ENCODE results near the gene CCDC159. TPM values are rescaled to one million over a fixed set of nuclear protein-coding genes. Genes with fewer than 3 reads are reported as not detected.
A peak's percentile ranks its signal among the peaks of the same experiment; 100 is the strongest.
"Not testable (repeated sequence)": the region's sequence is repeated elsewhere in the genome, so short reads cannot be mapped to it uniquely, and the experiment has no call there.

The CCDC159 gene, protein sequence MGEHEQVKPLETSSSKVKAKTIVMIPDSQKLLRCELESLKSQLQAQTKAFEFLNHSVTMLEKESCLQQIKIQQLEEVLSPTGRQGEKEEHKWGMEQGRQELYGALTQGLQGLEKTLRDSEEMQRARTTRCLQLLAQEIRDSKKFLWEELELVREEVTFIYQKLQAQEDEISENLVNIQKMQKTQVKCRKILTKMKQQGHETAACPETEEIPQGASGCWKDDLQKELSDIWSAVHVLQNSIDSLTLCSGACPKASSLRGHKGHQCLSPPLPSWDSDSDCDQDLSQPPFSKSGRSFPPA
- 66.1 TPM for total RNA-seq

DNA sequence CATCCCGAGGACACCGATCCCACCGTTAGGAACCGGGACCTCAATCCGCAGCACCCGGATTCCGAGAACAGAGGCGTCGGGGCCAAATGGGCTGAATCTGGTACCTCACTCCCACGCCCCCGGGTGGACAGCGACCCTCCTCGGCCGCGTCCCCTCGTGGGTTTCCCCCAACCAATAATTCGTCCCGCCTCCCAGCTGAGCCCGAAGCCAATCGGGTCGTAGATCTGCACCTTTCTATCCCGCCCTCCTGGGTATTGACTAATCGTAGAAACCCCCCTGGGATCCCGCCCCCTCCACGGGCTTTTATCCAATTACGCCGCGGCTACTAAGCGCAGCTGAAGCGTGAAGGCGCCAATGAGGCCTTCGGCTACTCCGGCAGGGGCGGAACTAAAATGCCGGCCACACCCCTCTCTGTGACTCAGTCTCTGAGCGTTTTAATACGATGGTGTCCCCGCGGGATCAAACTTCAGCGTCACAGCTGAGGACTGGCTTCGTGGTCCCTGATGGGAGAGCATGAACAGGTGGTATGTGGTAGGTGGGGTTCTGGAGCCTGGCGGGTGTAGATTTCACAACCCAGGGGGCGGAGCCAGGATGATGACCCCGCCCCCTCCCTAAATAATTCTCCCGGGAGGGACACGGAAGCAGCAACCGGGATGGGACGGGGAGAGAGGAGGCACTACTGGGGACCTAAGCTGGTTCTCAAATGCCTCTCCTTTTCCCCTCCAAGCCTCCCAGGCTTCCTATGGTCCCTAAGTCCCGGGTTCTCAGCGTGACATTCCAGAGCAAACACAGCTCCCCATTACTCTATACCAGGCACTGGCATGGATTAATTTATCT is at the start of gene CCDC159, which contains the start of gene TMEM205:
TSS of gene CCDC159 (plus strand) at position 416 of the 837 bp plus-strand sequence. CDS start at position 504, 88 bp downstream.
TSS of gene TMEM205 (minus strand) at position 165 of the 837 bp plus-strand sequence. CDS start 649 bp downstream, outside the sequence.
- DNase-seq (ENCODE audit: low spot score), result peak; percentile 99

DNA sequence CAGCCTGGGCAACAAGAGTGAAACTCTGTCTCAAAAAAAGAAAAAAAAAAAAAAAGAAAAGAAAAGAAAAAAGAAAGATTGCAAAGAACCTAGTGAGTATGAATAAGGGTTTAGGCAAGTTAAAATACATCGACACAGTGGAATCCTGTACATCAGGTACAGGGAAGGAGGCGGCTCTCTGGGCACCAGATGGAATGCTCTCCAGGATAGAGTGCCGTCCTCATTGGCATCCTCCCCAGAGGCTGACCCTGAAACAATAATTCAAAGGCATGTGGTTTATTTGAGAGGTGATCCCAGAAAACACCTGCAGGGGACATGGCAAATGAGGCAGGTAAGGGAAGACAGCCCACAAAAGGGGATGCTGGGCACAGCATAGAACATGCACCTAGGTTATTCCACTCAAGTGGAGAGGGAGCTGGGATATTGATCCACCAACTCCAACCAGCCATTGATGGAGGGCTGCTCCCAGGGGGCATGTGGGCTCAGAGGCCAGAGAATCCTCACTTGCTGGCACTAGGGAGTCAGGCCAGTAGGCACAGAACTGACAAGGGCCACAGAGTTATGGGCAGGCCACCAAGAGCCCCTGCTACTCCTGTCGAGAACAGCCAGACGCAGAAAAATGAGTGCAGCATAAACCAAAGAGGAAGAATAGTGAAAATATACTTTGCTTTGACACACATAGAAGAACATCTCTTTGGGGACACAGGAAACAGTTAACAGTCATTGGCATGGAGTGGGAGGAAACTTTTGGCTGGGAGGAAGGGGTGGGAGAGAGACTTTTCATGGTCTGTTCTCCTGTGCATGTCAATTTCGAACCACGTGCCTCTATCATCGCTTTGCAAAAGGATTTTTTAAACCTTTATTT is 46.1 kb upstream of the CCDC159 start:
- DNase-seq (ENCODE audit: low spot score), result no peak

DNA sequence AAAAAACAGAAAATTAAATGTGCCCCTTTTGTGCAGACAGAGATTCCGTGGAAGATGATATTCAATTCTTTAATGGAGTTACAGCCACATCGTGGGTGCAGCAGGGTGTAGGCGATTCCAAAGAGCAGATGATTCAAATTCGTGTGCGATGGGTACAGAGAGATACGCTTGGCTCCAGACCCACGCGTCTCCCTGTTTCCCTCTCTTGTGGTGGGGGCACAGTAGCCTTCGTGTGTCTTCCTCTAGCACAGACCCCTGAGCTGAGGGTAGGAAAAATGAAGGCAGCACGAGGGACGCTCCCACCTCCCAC is 45.6 kb upstream of the CCDC159 start:
- no peak for DNase-seq (ENCODE audit: low spot score)

DNA sequence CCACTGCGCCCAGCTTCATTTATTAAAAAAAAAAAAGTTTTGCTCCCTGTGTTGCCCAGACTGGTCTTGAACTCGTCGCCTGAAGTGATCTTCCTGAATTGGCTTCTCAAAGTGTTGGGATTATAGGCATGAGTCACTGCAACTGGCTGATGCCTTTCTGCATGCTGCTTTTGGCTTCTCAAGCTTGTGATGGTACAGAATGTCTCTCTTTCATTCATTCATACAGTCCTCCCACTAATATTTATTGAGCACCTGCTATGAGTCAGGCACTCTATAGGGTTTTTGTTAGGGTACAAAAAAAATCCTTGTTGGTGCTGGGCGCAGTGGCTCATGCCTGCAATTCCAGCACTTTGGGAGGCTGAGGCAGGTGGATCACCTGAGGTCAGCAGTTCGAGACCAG is 41.4 kb upstream of the CCDC159 start:
- no peak for DNase-seq (ENCODE audit: low spot score)

DNA sequence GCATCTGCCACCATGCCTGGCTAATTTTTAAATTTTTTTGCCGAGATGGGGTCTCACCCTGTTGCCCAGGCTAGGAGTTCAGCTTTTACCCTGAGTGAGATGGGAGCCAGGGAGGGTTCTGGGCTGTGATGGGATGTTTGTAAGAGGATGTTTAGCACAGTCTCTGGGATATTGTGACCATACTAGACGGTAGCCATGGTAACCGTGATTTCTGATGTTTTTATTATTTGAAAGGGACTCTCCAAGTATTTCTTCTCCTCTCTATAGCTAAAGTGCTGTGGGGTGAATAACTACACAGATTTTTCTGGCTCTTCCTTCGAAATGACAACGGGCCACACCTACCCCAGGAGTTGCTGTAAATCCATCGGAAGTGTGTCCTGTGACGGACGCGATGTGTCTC is 40.0 kb upstream of the CCDC159 start:
- no peak for DNase-seq (ENCODE audit: low spot score)

DNA sequence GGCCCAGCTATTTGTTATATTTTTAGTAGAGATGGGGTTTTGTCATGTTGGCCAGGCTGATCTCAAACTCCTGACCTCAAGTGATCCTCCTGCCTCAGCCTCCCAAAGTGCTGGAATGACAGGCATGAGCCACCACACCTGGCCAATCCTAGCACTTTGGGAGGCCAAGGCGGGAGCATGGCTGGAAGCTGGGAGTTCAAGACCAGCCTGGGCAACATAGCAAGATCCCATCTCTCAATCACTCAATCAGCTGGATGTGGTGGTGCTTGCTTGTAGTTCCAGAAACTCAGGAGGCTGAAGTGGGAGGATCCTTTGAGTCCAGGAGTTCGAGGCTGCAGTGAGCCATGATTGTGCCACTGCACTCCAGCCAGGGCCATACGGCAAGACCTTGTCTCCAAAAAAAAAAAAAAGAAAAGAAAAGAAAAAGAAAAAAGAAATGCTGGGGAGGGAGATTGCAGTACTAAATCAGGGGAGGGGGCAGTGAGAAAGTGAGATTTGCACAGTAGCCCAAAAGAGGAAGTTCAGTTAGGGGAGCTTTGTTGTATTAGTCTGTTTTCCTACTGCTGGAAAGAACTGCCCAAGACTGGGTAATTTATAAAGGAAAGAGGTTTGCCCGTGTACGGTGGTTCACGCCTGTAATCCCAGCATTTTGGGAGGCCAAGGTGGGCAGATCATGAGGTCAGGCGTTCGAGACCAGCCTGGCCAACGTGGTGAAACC is 25.9 kb upstream of the CCDC159 start:
- not testable (repeated sequence) for DNase-seq (ENCODE audit: low spot score)

DNA sequence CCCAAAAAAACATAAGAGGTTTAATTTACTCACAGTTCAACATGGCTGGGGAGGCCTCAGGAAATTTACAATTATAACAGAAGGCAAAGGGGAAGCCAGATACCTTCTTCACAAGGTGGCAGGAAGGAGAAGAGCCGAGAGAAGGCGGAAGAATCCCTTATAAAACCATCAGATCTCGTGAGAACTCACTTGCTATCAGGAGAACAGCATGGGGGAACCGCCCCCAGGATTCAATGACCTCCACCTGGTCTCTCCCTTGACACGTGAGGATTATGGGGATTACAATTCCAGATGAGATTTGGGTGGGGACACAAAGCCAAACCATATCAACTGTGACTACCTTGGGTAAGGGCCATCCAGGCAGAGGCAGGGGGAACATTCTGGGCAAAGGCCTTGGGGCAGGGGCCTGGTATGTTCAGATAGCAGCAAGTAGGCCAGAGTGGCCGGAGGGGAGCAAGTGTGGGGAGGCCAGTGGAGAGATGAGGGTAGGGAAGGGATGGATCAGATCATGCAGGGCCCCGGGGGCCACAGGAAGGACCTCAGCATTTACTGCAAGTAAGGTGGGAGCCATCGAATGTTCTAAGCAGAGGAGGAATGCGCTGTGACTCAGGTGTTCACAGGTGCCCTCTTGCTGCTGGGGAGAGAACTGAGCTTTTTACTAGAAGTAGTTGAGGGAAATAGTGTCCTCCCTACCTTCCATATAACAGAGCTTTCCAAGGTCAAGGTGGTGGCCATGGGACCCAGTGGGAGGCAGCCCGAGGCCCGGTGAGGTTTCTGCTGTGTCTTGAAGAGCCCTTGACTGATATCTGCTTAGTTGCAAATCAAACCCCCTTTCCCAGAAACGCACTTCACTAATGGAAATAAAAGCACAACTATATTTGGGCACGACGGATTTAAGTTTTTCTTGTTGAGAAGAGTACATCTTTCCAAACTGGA is 24.9 kb upstream of the CCDC159 start:
- no peak for DNase-seq (ENCODE audit: low spot score)

DNA sequence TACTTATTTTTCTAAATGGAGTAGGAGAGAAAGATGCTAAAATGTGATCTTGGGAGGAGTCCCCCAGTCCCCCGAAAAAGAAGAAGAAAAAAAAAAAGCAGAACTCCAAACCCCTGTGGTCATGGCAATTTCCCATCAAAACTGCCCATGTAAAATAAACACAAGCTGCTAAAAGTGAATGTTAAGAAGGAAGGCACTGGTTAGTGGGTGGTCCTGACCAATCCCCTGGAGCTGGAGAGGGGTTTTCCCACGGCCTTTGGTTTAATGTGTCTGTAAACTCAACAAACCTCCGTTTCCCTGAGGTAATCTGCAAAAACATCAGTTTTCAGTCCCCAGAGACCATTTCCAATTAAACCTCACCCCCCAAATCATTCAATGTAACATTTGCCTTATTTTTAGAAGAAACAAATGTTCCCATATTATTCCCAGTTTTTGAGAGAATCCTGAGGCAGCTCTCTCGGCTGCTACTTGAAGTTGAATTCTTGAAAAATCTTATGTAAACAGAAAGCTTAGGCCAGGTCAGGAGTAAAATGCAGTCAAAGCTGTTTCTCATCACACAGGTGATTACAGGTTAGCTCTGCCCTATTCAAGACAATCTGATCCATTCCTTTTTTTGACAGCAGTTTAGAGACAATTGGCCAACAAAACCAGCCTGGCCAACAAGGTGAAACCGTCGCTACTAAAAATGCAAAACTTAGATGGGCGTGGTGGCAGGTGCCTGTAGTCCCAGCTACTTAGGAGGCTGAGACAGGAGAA is 23.9 kb upstream of the CCDC159 start:
- DNase-seq (ENCODE audit: low spot score), result no peak

DNA sequence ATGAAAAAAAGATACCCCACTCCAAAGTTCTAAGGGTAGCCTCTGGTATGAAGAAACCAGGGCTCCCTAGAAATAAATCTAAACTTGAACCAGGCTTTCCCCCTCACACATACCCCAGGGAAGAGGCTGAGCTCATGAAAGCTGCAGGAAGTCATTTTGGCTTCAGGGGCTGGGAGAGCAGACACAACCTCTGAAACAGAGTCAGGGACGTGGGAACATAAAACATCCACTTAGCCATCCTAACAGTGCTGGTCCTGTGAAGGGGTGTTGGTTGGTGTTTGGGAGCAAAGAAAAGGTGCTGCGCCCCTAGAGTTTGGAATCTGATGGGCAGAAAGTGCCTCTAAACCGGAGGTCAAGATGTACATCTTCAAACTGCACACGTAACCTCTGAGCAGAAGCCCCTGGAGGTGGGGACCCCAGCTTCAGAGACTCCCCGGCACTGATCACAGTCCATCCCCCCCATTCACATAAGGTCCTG is 22.7 kb upstream of the CCDC159 start:
- DNase-seq (ENCODE audit: low spot score), result no peak

DNA sequence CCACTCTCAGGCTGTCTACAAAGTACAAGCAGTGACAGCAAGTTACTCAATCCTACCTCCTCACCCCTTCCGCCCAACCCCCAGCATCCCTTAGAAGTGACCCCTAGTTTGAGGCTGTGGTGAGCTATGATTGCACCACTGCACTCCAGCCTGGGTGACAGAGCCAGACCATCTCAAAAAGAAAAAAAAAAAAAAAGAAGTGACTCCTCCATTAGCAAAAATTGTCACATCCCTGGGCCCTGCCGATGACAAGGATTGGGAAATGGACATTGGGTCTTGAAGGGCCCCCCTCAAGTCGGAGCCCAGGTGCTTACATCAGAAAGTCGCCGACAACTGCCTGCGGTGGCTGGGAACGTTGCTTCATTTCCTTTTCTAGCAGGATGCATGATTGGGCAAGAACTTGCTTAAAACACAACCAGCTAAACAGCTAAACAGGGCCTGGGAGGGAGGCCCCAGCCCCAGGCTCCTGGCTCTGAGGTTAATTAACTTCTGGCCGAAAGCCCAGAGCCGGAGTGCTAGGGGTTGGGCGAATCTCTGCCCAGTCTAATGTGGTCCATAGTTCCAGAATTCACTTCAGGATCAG is 22.1 kb upstream of the CCDC159 start:
- DNase-seq (ENCODE audit: low spot score), result peak; percentile 69

DNA sequence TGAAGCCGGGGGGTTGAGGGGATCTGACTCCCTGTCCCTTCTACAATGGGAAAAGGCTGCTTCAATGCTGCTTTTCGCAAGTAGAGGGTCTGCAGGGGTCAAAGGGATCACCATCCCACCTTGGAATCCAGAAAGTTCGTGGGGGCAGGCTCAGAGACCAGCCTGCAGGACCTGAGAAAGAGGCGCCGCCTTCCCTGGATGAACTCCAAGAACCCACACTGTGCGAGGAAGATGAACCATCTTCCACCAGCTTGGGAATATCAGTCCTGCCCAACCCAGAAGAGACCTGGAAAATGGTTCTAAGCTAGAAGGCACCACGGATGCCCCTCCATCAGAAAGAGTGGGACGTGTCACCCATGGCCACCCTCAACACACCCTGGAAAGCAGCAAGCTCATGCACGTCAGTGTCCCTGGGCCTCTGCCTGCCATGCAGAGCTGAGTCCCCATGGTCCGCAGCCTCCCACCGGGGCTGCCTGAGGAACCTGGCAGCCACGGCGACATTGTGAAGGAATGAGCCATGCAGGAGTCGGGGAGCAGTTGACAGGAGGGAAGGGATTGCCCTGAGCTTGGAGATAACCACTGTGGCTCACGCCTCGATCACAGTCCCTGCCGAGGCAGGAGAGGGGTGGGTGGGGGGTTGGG is 21.4 kb upstream of the CCDC159 start:
- DNase-seq (ENCODE audit: low spot score), result no peak

DNA sequence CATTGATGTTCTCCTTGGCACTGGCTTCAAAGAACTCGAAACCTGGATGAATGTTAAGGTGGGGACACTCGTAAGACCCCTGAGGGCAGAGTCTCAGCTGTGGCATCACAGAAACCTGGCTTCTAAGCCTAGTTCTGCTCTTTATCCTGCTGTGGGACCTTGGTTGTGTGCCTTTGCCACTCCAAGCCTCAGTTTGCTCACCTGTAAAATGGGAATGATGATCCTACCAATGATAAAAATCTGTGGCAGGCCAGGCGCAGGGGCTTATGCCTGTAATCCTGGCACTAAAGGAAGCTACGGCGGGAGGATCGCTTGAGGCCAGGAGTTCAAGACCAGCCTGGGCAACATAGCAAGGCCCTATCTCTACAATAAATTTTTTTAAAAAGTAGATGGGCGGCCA is 20.8 kb upstream of the CCDC159 start:
- no peak for DNase-seq (ENCODE audit: low spot score)

DNA sequence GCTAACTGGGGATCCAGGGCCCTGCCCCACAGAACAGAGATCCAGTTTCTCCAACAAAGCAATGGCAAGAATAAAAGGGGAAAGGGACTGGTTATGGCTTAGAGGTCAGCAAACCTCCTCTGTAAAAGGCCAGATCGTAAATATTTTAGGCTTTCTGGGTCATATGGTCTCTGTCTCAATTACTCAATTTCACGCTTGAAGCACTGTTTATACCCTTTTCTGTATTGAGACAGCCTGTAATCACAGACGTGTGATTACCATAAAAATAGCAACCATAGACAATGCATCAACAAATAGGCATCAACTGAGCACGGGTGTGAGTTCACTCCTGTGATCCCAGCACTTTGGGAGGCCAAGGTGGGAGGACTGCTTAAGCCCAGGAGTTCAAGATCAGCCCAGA is 16.2 kb upstream of the CCDC159 start:
- no peak for DNase-seq (ENCODE audit: low spot score)

DNA sequence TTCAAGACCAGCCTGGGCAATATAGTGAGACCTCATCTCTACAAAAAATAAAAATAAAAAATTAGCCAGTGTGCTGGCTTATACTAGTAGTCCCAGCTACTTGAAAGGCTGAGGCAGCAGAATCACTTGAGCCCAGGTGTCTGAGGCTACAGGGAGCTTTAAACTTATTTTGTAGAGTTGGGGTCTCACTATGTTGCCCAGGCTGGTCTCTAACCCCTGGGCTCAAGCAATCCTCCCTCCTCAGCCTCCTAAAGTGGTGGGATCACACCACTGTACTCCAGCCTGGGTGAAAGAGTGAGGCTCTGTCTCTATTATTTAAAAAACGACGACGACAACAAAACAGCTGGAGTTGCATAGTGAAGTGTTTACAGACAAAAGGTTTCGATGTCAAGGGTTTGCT is 14.8 kb upstream of the CCDC159 start:
- no peak for DNase-seq (ENCODE audit: low spot score)

DNA sequence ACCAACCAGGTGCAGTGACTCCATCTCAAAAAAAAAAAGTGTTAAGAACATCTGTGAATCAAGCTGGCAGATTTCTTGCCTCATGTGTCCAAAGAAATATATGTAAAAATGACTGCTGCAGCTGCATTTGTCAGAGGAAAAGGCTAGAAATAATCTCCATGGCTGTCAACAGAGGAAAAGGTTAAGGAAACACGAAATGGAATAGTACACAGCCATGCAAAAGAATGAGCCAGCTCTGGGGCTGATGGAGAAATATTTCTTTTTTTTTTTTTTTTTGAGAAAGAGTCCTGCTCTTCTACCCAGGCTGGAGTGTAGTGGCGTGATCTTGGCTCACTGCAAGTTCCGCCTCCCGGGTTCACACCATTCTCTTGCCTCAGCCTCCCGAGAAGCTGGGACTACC is 13.5 kb upstream of the CCDC159 start:
- DNase-seq (ENCODE audit: low spot score), result no peak

DNA sequence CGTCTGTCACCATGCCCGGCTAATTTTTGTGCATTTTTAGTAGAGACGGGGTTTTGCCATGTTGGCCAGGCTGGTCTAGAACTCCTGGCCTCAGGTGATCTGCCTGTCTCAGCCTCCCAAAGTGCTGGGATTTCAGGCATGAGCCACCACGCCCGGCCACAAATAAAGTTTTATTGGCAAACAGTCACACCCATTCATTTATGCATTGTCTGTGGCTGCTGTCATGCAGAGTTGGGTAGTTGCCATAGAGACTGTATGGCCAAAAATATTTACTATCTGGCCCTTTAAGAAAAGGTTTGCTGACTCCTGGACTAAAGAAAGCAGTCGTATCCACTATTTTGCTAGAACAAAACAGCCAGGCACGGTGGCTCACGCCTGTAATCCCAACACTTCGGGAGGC is 12.5 kb upstream of the CCDC159 start:
- DNase-seq (ENCODE audit: low spot score), result not testable (repeated sequence)

DNA sequence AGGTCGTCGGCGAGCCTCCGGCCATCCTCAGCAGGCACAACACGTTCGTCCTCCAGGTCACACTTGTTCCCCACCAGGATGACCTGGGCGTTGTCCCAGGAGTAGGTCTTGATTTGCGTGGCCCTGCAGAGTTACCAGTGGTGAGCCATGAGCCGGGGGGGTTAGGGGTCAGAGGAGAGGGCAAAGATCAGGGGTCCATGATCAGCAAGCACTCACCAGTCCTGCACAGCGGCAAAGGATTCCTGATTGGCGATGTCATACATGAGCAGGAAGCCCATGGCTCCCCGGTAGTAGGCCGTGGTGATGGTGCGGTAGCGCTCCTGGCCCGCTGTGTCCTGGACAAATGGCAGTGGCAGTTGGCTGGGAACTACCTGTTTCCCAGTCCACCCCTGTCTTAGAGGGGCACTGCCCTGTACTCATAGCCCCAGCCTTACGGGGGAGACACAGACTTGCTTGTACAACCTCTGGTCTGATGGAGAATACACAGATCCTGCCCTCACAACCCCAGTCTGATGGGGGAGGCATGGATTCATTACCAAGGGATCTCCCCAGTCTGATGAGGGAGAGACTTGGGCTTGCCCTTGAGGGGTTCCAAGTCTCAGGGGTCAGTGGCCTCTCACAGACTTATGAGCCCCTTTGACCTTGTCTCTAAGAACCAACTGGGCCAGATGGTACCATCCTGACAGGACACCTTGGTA is 10.7 kb upstream of the CCDC159 start:
- no peak for DNase-seq (ENCODE audit: low spot score)

DNA sequence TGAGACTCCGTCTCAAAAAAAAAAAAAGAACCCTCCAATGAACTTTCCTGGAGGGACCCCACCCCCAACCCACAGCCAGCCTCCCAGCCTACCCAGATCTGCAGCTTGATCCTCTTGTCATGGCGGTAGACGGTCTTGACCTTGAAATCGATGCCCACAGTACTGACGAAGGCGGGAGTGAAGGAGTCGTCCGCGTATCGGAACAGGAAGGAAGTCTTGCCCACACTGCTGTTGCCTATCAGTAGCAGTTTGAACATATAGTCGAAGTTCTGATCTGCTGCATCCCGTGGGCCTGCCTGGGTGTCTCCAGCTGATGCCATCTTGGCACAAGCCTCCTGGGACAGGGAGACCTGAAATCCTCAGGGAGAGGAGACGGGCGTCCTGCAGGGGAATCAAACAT is 9.2 kb upstream of the CCDC159 start:
- DNase-seq (ENCODE audit: low spot score), result no peak
